ENCODE data around the gene FZD7. TPM values are rescaled to one million over a fixed set of nuclear protein-coding genes. Genes with fewer than 3 reads are reported as not detected.
A peak's percentile ranks its signal among the peaks of the same experiment; 100 is the strongest.

FZD7 gene
- total RNA-seq, 1 donor from 2014 or later, result 1.5 TPM

- Mint-ChIP-seq H3K4me3 (peak overlapping the region; percentile 82), H3K27ac (no peak overlapping the region), H3K4me1 (ENCODE audit: low read depth) (peaks cover 12% of the 10 kb centered on the region), H3K9me3 (no peaks in the 10 kb centered on the region), H3K36me3 (ENCODE audit: low read depth) (no peaks in the 10 kb centered on the region), H3K27me3 (ENCODE audit: insufficient read depth) (peaks cover 48% of the 10 kb centered on the region)
- DNase-seq (ENCODE audit: low spot score), result no peak
- intact Hi-C loops (cut with micrococcal nuclease), result loop anchor here (10.0 kb wide), 1 partner anchor 801 kb away; no protein-coding TSS in a partner anchor
Observed at GRCh38 chr2:202035089-202035940, 1.7 kb downstream of the FZD7 start.

GRCh38 chr2:202035941-202036372 is 2.3 kb downstream of the FZD7 start:
- Mint-ChIP-seq H3K4me3 (no peak overlapping the region), H3K27ac (no peak overlapping the region), H3K36me3 (ENCODE audit: low read depth) (no peaks in the 10 kb centered on the region), H3K4me1 (ENCODE audit: low read depth) (peaks cover 12% of the 10 kb centered on the region), H3K27me3 (ENCODE audit: insufficient read depth) (peaks cover 49% of the 10 kb centered on the region), H3K9me3 (no peaks in the 10 kb centered on the region)
- intact Hi-C loops (cut with micrococcal nuclease), result loop anchor here (10.0 kb wide), 1 partner anchor 801 kb away; no protein-coding TSS in a partner anchor
- DNase-seq (ENCODE audit: low spot score), result no peak

- DNase-seq (ENCODE audit: low spot score), result no peak
- H3K4me1 Mint-ChIP-seq (ENCODE audit: low read depth), result peaks cover 12% of the 10 kb centered on the region
- H3K27me3 Mint-ChIP-seq (ENCODE audit: insufficient read depth), result peaks cover 49% of the 10 kb centered on the region
- no peak overlapping the region for H3K27ac Mint-ChIP-seq
- no peaks in the 10 kb centered on the region for H3K9me3 Mint-ChIP-seq
- no peaks in the 10 kb centered on the region for H3K36me3 Mint-ChIP-seq (ENCODE audit: low read depth)
- intact Hi-C loops (cut with micrococcal nuclease), result loop anchor here (10.0 kb wide), 1 partner anchor 802 kb away; no protein-coding TSS in a partner anchor
- no peak overlapping the region for H3K4me3 Mint-ChIP-seq
Observed at GRCh38 chr2:202036601-202037037, 3.0 kb downstream of the FZD7 start.

GRCh38 chr2:202037086-202037485 is 3.4 kb downstream of the FZD7 start:
- Mint-ChIP-seq H3K4me3 (no peak overlapping the region), H3K4me1 (ENCODE audit: low read depth) (peaks cover 11% of the 10 kb centered on the region), H3K36me3 (ENCODE audit: low read depth) (no peaks in the 10 kb centered on the region), H3K27me3 (ENCODE audit: insufficient read depth) (peaks cover 47% of the 10 kb centered on the region), H3K27ac (no peak overlapping the region), H3K9me3 (no peaks in the 10 kb centered on the region)
- intact Hi-C loops (cut with micrococcal nuclease), result loop anchor here (10.0 kb wide), 1 partner anchor 802 kb away; no protein-coding TSS in a partner anchor
- no peak for DNase-seq (ENCODE audit: low spot score)

- no peak overlapping the region for H3K4me3 Mint-ChIP-seq
Observed at GRCh38 chr2:202038471-202039277, 5.0 kb downstream of the FZD7 start.

GRCh38 chr2:202039278-202040078 is 5.8 kb downstream of the FZD7 start:
- intact Hi-C loops (cut with micrococcal nuclease), result loop anchor here (10.0 kb wide), 1 partner anchor 805 kb away; no protein-coding TSS in a partner anchor
- no peak for DNase-seq (ENCODE audit: low spot score)
- no peak overlapping the region for H3K4me3 Mint-ChIP-seq
- H3K4me1 Mint-ChIP-seq (ENCODE audit: low read depth), result peaks cover 3% of the 10 kb centered on the region
- H3K36me3 Mint-ChIP-seq (ENCODE audit: low read depth), result no peaks in the 10 kb centered on the region
- peaks cover 39% of the 10 kb centered on the region for H3K27me3 Mint-ChIP-seq (ENCODE audit: insufficient read depth)
- no peak overlapping the region for H3K27ac Mint-ChIP-seq
- H3K9me3 Mint-ChIP-seq, result no peaks in the 10 kb centered on the region

More at GRCh38 chr2:202038471-202039277, 5.0 kb downstream of the FZD7 start:
- H3K27me3 Mint-ChIP-seq (ENCODE audit: insufficient read depth), result peaks cover 36% of the 10 kb centered on the region
- H3K4me1 Mint-ChIP-seq (ENCODE audit: low read depth), result peaks cover 3% of the 10 kb centered on the region
- H3K36me3 Mint-ChIP-seq (ENCODE audit: low read depth), result no peaks in the 10 kb centered on the region
- DNase-seq (ENCODE audit: low spot score), result no peak
- intact Hi-C loops (cut with micrococcal nuclease), result loop anchor here (10.0 kb wide), 1 partner anchor 804 kb away; no protein-coding TSS in a partner anchor
- H3K9me3 Mint-ChIP-seq, result no peaks in the 10 kb centered on the region
- H3K27ac Mint-ChIP-seq, result no peak overlapping the region

- Mint-ChIP-seq H3K27me3 (ENCODE audit: insufficient read depth) (peaks cover 41% of the 10 kb centered on the region), H3K27ac (no peak overlapping the region), H3K4me1 (ENCODE audit: low read depth) (no peaks in the 10 kb centered on the region), H3K9me3 (no peaks in the 10 kb centered on the region), H3K4me3 (no peak overlapping the region), H3K36me3 (ENCODE audit: low read depth) (no peaks in the 10 kb centered on the region)
- DNase-seq (ENCODE audit: low spot score), result no peak
- intact Hi-C loops (cut with micrococcal nuclease), result no loop called here
Observed at GRCh38 chr2:202040079-202040844, 6.6 kb downstream of the FZD7 start.

- intact Hi-C loops (cut with micrococcal nuclease), result no loop called here
- Mint-ChIP-seq H3K4me1 (ENCODE audit: low read depth) (no peaks in the 10 kb centered on the region), H3K27ac (no peak overlapping the region), H3K9me3 (no peaks in the 10 kb centered on the region), H3K27me3 (ENCODE audit: insufficient read depth) (peaks cover 42% of the 10 kb centered on the region), H3K4me3 (no peak overlapping the region), H3K36me3 (ENCODE audit: low read depth) (no peaks in the 10 kb centered on the region)
- DNase-seq (ENCODE audit: low spot score), result no peak
Observed at GRCh38 chr2:202042444-202042843, 8.8 kb downstream of the FZD7 start.

- Mint-ChIP-seq H3K4me1 (ENCODE audit: low read depth) (no peaks in the 10 kb centered on the region), H3K27me3 (ENCODE audit: insufficient read depth) (peaks cover 47% of the 10 kb centered on the region), H3K9me3 (no peaks in the 10 kb centered on the region), H3K4me3 (no peak overlapping the region), H3K36me3 (ENCODE audit: low read depth) (no peaks in the 10 kb centered on the region), H3K27ac (no peak overlapping the region)
- DNase-seq (ENCODE audit: low spot score), result no peak
- intact Hi-C loops (cut with micrococcal nuclease), result no loop called here
Observed at GRCh38 chr2:202043475-202043874, 9.8 kb downstream of the FZD7 start.

- Mint-ChIP-seq H3K4me1 (ENCODE audit: low read depth) (no peaks in the 10 kb centered on the region), H3K27ac (no peak overlapping the region), H3K27me3 (ENCODE audit: insufficient read depth) (peaks cover 39% of the 10 kb centered on the region), H3K4me3 (no peak overlapping the region), H3K36me3 (ENCODE audit: low read depth) (no peaks in the 10 kb centered on the region), H3K9me3 (no peaks in the 10 kb centered on the region)
- DNase-seq (ENCODE audit: low spot score), result no peak
- intact Hi-C loops (cut with micrococcal nuclease), result no loop called here
Observed at GRCh38 chr2:202044777-202045176, 11.1 kb downstream of the FZD7 start.

GRCh38 chr2:202046572-202046971 is 12.9 kb downstream of the FZD7 start:
- H3K9me3 Mint-ChIP-seq, result no peaks in the 10 kb centered on the region
- peaks cover 29% of the 10 kb centered on the region for H3K27me3 Mint-ChIP-seq (ENCODE audit: insufficient read depth)
- no peak for DNase-seq (ENCODE audit: low spot score)
- H3K36me3 Mint-ChIP-seq (ENCODE audit: low read depth), result no peaks in the 10 kb centered on the region
- H3K4me3 Mint-ChIP-seq, result no peak overlapping the region
- H3K4me1 Mint-ChIP-seq (ENCODE audit: low read depth), result no peaks in the 10 kb centered on the region
- H3K27ac Mint-ChIP-seq, result no peak overlapping the region
- intact Hi-C loops (cut with micrococcal nuclease), result no loop called here
